ENCODE measurements around the gene NUAK2. TPM values are rescaled to one million over a fixed set of nuclear protein-coding genes. Genes with fewer than 3 reads are reported as not detected.

Gene NUAK2
- total and polyA plus RNA-seq, 2 of the 4 experiments (the other 2 are of a cell fraction): 7.2 to 17.6 TPM

DNA sequence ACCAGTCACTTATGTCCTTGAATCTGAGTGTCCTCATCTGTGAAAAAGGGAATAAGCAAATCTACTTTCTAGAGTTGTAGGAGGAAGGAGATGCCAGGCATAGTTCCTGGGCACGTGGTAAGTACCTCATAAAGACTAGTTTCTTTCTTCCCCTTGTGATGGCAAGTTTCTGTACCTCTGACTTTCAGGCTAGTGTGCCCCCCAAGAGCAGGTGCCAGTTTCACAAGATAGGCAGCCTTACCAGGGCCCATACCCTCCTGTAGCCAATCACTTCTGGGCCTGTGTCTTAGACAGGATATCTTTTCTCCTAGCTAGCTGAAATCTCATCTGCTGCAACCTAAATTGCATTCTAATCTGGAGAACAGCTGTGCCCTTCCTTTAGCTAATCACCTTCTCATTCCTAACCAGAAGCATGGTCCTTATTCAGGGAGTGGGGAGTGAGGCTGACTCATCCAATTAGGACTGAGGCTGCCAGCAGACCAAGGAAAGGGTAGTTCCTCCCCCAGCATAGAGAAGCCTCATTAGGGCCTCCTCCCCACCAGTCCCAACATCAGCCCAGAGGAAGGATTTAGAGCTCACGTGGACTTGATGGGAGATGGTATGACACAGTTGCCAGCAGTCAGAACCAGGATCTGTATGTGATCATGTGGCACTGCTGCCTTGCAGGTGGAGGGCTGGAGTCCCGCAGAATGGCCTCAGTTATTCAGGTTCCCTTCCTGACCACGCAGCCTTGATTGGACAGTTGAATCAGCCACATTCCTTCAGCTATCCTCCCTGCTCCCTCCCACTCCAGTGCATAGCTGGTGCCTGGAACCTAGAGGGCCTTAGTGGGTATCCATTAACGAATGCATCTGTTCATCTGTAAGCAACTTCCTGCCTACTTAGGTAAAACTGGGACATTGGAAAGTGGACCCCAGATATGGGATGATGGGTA lies 27.3 kb upstream of the NUAK2 start:
- 67% methylated on average over 3 of the region's 5 CpGs; no CpG with 5 or more reads in 1 of the 2 experiments for WGBS, 2 experiments (ENCODE audit: extremely low coverage in 2 of 2, insufficient read length in 1 of 2)
- Histone ChIP-seq H3K9me3 (ENCODE audit: control insufficient read depth, insufficient read depth, low read length) (no peaks in the 10 kb centered on the region), H3K79me1 (ENCODE audit: low read depth in 1 of 2, low read length in 2 of 2) (no peaks in the 10 kb centered on the region), H3K9me1 (ENCODE audit: insufficient read depth, low read length) (no peaks in the 10 kb centered on the region), H3K36me3 (ENCODE audit: control insufficient read depth, insufficient read depth, low read length) (no peaks in the 10 kb centered on the region), H4K20me1 (ENCODE audit: insufficient read depth, low read length) (no peaks in the 10 kb centered on the region), H2BK120ac (ENCODE audit: low read depth, low read length) (no peak overlapping the region), H3K18ac (ENCODE audit: low read depth, low read length) (no peak overlapping the region), H3K9ac (ENCODE audit: low read depth, low read length) (no peak overlapping the region), H3K23ac (ENCODE audit: low read depth, low read length) (no peak overlapping the region), H2AFZ (replicated peaks; ENCODE audit: low read length, poor library complexity) (no peak overlapping the region), H3K4ac (ENCODE audit: low read depth, low read length) (no peak overlapping the region), H2BK5ac (ENCODE audit: low read depth, low read length, poor library complexity, severe bottlenecking) (no peak overlapping the region), H3K4me2 (ENCODE audit: low read depth, low read length) (no peak overlapping the region), H2BK20ac (ENCODE audit: low read depth, low read length) (no peak overlapping the region), H4K91ac (ENCODE audit: insufficient read depth, low read depth, low read length) (no peak overlapping the region), H2BK15ac (ENCODE audit: low read depth, low read length) (no peak overlapping the region), H3K56ac (ENCODE audit: extremely low read depth, insufficient read depth, low read length) (no peak overlapping the region), H2AK9ac (replicated peaks; ENCODE audit: low read depth, low read length, poor library complexity) (no peak overlapping the region), H3K14ac (replicated peaks; ENCODE audit: low read depth, low read length) (no peak overlapping the region), H3K27me3 (ENCODE audit: control insufficient read depth, insufficient read depth, low read length) (peaks cover 73% of the 10 kb centered on the region), H3K4me1 (ENCODE audit: control insufficient read depth, insufficient read depth, low read length) (no peaks in the 10 kb centered on the region; the same call in 1 of the 2 replicates), H2AK5ac (ENCODE audit: low read depth, low read length) (no peak overlapping the region), H3K27ac (ENCODE audit: insufficient read depth, low read length) (no peak overlapping the region), H4K8ac (ENCODE audit: low read depth in 2 of 2, low read length in 2 of 2) (no peak overlapping the region), H4K5ac (ENCODE audit: low read depth, low read length) (no peak overlapping the region), H3K4me3 (ENCODE audit: insufficient read depth, low read depth, low read length) (no peak overlapping the region)
- ChIA-PET POLR2A (ENCODE audit: unreplicated experiment) (no interaction called here), CTCF (interaction anchor here (1.2 kb wide), 1 partner anchor 137 kb away, joined by 4 read pairs; no protein-coding TSS in a partner anchor)
- in situ Hi-C loops (cut with MboI; ENCODE audit: low sequenced_read_pairs): no loop called here
- DNase-seq (no peak), ATAC-seq (ENCODE audit: low read depth) (no peak)
- TF ChIP-seq POLR2A (IDR thresholded peaks at IDR 0.05; ENCODE audit: low read depth, low read length): no peak
- TF ChIP-seq CHD1 (IDR thresholded peaks at IDR 0.05; ENCODE audit: low read depth, low read length): no peak
- TF ChIP-seq MAZ (IDR thresholded peaks at IDR 0.05; ENCODE audit: borderline replicate concordance, low read depth, low read length): no peak
- TF ChIP-seq MAFK (IDR thresholded peaks at IDR 0.05; ENCODE audit: low read depth, low read length): no peak
- dilution Hi-C loops (cut with HindIII; ENCODE audit: low sequenced_read_pairs, unreplicated experiment): no loop called here
- intact Hi-C loops (cut with micrococcal nuclease): no loop called here
- BruUV-seq (replicated peaks): no TSS peak
